ENCODE results near the gene DHFR2.
"Not testable (repeated sequence)": the region's sequence is repeated elsewhere in the genome, so short reads cannot be mapped to it uniquely, and the experiment has no call there.

Gene DHFR2

DNA sequence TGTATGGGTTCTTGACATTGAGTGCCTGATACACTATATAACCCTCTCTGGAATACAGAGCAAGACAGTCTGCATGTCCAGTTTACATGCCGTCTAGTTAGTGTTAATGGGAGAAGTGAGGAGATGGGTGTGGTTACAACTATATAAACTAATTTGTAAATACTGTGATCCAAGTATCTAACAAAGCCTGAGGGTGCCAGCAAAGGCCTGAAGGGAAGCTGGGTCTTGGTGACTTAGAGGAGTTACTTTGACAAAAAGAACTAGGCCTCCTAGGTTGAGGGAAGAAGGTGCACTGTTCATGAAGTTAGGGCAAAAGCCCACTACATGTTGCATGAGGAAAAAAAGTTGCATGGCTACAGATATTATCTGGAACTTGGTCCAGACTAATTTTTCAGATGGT is 2.4 kb upstream of the DHFR2 start:
- no peak for DNase-seq

DNA sequence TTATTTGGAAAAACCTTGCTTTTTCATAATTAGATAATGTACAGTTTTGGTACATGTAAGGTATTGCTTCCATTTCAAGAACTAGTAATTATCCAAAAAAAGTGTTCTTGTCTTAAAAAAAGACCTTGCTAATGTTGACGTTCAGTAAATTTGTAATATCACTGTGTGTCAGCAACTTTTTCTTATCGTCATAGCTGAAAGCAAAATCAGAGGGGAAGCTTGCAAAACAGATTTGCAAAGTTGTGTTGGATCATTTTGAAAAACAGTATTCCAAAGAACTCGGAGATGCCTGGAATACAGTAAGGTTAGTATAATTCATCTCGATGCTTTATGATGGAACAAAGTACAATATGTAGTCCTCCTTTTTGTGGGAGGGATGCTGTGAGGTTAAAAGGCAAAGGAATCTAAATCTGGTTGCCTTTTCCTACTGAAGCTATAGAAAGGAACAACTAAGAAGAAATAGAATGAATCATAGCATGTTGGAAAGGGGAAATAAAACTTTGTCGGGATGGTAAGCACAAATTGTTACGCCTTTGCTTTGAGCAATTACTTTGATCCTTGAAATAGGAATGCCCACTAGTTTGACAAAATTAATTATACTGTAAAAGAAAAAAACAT is 1.6 kb upstream of the DHFR2 start:
- no peak for DNase-seq

DNA sequence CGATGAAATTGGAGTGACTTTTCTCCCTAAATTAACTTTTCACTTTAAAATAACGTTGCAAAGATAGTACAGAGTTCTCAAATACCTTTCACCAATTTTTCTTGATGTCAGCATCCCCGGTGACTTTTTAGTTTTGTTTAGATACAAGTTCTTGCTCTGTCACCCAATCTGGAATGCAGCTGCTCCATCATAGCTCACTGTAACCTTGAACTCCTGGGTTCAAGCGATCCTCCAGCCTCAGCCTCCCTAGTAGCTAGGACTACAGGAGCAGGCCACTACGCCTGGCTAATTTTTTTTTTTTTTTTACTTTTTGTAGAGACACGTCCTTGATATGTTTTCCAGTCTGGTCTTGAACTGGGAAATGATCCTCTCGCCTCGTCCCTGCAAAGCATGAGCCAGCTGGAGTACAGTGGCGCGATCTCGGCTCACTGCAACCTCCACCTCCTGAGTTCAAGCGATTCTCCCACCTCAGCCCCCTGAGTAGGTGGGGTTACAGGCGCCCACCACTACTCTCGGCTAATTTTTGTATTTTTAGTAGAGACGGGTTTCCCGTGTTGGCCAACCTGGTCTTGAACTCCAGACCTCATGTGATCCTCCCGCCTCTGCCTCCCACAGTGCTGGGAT is 892 bp upstream of the DHFR2 start:
- no peak for DNase-seq

DNA sequence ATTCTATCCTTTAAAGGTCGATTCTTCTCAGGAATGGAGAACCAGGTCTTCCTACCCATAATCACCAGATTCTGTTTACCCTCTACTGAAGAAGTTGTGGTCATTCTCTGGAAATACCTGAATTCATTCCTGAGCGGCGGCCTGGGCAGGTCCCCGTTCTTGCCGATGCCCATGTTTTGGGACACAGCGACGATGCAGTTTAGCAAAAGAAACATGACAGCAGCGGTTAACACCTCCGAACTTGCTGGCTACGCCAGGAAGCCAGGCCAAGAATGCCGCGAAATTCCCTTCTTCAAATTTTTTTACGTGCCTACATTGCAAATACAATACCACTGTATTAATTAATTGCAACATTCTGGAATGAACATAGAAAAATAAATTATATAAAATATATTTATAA is 1.4 kb downstream of the DHFR2 start:
- DNase-seq, result no peak

DNA sequence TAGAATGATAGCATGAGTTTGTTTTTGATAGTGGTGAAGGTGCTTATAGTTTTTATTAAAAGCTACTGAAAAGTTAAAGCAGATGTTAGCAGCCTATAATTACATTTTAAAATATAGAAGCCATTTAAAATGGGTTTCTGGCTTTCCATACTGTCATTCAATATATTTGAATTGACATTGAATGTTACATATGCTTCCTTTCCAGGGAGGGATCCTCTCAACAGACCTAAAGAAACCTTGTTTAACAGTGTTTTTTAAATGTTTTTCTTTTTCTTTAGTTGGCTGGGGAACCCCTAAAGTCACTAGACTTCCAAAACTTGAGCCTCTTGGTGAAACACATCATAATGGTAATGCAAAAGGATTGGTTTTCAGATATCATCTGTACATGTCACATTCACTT is 12.2 kb downstream of the DHFR2 start:
- no peak for DNase-seq

DNA sequence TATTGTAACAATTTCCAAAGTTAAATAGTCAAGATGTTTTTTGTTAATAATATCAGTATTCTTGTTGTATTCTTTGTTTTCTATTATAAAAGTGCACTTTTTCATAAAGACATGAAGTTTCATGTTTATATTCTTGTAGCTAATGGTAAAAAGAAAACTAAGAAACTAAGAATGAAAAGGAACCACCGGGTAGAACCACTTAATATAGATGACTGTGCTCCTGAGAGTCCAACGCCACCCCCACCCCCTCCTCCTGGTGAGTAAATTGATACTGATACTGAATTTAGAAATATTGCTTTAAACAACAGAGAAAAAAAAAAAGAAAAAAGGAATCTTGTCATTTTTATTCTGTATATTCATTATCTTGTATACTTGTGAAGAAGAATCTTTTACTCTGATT is 13.4 kb downstream of the DHFR2 start:
- no peak for DNase-seq

DNA sequence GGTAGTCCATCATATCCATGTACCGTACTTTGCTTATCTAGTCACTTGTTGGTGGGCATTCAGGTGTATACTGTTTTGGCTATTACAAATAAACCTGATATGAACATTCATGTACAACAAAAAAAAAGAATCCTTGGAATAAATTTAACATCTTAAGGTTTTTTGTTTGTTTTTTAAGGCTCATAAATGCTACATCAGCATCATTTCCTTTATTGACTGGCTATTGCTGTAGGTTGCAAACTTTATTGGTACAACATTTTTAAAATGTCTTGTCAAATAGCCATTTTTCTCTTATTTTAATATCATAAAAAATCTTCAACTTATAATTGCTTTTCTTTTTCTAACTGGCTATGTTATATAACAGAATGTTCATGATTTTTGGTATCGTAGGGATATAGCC is 16.2 kb downstream of the DHFR2 start:
- DNase-seq, result no peak

DNA sequence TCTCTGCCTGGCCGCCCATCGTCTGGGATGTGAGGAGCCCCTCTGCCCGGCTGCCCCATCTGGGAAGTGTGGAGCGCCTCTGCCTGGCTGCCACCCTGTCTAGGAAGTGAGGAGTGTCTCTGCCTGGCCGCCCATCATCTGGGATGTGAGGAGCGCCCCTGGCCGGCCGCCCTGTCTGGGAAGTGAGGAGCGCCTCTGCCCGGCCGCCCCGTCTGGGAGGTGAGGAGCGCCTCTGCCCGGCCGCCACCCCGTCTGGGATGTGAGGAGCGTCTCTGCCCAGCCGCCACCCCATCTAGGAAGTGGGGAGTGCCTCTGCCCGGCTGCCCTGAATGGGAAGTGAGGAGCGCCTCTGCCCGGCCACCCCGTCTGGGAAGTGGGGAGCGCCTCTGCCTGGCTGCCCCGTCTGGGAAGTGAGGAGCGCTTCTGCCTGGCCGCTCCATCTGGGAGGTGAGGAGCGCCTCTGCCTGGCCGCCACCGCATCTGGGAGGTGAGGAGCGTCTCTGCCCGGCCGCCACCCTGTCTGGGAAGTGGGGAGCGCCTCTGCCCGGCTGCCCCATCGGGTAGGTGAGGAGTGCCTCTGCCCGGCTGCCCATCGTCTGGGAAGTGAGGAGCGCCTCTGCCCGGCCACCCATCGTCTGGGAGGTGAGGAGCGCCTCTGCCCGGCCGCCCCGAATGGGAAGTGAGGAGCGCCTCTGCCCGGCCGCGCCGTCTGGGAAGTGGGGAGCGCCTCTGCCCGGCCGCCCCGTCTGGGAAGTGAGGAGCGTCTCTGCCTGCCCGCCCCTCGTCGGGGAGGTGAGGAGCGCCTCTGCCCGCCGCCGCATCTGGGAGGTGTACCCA is 18.4 kb downstream of the DHFR2 start:
- DNase-seq, result not testable (repeated sequence)

DNA sequence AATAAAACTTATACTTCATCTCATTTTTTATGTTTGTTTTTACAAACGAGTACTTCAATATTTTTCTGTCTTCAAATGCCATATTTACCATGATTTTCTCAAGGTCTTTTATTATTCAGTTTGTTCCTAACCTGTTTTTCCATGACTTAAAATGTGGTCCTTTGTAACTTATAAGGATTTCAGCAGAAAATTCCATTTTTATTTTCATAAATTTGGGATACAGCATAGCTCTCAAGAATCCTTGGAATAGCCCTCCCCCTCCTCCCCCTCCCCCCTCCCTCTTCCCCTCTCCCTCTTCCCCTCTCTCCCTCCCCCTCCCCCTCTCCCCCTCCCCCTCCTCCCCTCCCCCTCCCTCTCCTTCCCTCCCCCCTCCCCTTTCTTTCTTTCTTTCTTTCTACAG is 19.4 kb downstream of the DHFR2 start:
- no peak for DNase-seq

DNA sequence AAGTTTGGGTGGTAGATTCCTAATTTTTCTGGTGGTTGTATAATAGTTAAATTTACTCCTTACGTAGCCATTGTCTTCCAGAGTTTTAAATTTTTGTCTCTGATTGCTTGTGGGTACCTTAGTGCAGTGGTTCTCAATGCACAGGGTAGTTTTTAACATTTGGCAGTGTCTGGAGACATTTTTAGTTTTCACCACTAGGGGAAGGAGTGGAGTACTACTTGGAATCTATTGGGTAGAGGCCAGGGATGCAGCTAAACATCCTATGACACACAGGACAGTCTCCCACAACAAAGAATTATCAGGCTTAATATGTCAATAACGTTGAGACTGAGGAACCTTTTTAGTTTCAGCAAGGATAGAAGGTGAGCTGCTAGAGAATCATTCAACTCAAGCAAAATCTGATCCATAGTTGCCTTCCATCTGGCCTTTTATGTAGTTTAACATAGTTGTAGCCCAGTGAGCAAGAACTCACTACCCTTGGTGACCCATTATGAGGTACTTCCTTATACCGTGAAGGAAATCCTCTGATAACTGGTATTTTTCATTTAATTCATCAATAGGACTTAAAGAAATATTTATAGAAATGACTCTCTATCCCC is 25.7 kb downstream of the DHFR2 start:
- DNase-seq, result no peak

DNA sequence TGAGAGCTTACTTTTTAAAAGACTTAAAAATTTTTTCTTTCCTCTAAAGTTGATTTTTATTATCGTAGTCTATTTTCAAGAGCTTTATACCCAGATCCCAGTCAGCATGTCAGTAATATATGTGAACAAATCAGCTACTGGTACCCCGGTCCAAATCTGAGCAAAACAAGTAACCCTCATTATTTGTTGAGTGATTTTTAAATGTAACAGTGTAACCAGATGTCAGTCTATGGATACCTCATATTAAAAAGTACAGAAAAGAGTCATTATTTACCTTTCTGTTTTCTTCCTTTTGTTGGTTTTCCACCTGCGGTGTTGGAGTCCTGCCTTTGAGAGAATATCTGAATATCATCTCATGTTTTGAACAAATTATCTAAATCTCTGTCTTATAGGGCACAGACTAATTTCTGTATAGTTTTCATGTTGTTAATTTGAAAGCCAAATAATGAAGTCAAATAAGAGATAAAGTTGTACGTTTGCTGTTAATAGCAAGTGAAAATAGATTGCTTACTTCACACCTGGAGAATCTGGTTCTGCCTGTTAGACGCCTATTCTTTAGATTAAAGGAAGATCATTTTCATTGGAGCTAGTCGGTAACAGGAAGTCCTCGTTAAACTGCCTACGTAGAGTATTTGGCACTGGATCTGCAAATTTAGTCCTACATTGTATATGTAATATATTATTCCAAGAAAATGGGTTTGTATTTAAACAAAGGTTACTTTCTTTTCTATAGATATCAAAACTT is 34.5 kb downstream of the DHFR2 start, which contains the start of gene STX19:
STX19 (minus strand) TSS at position 505 of the 745 bp plus-strand sequence. CDS start 13,328 bp downstream, outside the sequence.
- DNase-seq, result no peak

DNA sequence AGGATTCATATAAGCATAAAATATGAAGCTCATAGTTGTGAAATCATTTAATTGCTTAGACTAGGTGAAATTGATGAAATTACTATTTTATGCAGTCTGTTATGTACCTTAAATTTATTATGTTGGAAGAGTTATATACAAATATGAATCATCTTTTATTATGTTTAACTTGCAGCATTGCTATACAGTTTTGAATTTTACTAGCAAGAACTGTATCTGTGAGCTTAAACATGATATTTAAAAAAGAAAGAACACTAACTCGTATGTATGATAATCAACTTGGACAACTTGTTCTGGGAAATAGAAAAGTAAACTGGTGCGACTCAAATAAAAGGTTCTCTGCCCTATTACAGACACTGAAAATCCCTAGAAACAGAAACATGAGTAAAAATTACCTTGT is 36.1 kb downstream of the DHFR2 start:
- DNase-seq, result no peak

DNA sequence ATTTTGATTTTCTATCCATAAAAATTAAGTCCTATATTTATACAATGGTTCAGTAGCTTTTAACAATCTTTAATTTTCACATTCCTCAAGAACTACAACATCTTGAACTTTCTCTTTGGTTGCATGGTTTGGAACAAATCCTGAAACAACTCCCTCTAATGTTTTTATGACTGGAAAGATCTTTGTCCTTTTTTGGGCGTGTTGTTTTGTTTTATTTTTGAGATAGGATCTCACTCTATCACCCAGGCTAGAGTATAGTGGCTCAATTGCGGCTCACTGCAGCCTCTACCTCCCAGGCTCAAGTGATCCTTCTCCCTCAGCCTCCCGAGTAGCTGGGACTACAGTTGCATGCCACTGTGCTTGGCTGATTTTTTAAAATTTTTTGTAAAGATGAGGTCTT is 38.3 kb downstream of the DHFR2 start:
- no peak for DNase-seq

DNA sequence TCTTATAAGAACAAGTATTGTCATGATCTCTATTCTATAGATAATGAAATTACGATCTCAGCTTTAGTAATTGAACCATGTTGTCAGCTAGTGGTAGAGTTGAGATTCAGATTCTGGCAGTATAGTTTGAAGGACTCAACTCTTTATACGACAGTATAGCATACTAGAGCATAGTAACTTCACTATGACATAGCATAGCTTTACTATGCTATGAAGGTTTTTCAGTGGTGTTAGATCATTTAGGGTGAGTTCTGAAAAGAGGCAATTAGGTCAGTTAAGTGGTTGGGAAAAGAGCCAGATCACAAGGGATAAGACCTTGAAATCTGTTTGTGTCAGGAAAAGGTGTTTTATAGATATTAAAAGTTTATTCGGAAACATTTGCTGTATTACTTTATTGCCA is 42.4 kb downstream of the DHFR2 start:
- no peak for DNase-seq

DNA sequence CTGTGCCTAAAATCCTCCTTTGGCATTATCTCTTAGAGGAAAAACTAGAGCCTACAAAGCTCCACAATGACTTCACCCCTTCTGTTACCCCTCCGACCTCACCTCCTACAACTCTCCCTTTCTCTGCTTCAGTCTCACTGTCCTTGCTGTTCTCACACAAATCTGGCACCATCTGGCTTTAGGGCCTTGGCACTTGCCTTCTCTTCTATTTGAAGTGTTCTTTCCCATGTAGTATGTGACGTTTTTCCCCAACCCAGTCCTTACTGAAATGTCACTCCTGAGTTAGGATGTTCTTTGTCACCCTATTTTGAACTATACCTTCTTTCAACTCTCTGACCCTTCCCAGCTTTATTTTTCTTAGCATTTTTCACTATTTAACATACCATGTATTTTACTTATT is 43.1 kb downstream of the DHFR2 start:
- no peak for DNase-seq

DNA sequence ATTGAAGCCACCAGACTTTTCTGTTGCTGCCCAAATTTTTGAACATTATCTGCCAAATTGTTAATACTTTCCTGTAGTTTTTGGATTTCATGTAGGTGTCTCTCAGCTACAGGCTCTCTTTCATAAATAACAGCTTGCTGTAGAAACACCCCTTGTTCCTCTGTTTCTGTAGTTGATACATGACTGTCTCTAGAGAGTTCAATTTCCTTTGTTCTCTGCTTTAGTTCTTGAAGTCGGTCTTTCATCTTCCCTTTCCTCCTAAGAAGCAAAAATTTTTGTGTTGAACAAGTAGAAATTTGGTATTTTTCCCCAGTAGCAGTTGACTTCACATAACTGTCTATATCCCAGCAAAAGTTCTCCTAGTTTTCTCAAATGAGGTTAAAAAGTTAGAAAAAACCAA is 47.7 kb downstream of the DHFR2 start:
- no peak for DNase-seq

DNA sequence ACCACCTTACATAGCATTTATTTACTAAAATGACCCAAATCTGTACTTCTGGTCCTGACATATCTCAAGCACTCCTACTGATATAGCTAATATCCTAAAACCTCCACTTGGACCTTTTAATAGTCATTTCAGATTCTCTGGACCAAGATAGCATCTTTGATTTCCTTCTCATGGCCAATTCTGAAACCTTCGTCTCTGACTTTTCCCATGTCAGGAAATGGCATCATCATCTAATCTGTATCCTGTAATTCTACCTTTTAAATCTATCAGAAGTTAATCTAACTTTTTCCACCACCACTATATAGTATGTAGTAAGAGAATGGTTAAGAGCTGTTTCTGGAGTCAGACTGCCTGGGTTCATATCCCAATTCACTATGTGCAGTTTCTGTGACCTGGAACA is 50.5 kb downstream of the DHFR2 start:
- no peak for DNase-seq

DNA sequence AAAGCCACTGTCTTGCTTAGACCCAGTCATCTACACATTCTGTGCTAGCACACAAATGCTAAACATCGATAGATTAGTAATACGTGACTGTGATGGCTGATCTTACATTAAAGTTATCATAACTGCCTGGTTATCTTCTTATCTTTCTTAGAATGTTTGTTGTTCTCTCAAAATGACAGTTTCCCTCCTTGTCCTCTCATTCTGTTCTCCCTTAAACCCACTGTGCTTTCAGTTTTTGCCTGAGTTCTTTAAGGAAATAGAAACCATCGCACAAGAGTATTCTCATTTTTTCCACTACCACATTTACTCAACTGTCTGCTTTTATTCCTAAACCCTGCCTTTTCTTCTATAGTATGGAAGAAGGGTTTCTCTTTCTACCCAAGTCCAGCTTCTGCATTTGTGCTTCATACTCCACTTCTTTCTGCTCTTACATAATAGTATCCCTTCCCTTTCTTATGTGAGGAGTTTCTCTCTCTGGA is 51.4 kb downstream of the DHFR2 start:
- no peak for DNase-seq

DNA sequence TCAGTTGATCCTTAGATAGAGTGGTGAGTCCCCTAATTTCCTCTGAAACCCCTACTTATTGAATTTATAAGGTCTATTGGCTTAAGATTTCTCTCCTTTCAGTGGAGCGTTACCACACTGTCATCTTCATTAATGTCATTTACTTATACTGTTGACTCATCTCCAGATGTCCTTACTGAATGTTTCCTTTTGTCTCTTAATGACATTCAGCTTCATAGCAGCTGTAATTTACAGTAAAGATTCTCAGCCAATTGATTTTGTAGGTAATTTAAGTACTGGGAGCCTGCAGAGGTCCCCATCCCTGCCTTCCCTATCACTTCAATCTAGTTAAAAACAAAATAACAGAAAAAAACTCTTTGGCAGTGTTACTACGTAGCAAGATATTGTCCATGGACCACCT is 53.1 kb downstream of the DHFR2 start:
- no peak for DNase-seq

DNA sequence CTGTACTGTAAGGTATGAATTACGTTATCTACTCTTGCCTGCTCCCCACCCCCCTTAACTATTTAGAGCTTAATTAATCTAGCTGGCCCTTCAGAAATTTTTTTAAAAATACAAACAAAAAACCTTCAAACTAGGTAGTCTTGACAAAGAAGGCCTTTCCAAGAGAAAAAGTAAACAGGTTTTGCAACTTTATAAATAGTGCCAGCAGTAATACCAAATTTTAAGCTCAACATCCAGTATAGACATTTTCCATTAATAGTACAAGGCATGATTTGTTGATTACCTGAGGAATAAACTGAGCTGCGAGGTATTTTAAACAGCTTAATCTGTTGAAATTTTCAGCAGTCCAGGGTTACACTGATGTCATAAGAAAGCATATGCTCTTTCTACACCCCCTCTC is 54.5 kb downstream of the DHFR2 start:
- DNase-seq, result no peak
